SK-N-MC (cell line): Measurements from ENCODE around the gene ASCC1.

Source experiments
- DNase-seq: peaks from one replicate; pipeline ENCODE4 v3.0.0-alpha.2; 2011; ENCODE audit warnings: low read depth, low spot score
- H3K27ac ChIP-seq: fragments of 200-600 bp; sonication (generic); 2 replicates; pipeline ENCODE4 v1.5.1; 2016; ENCODE audit warnings: mixed run types
- H3K36me3 ChIP-seq: fragments of 200-600 bp; sonication (generic); 2 replicates; pipeline ENCODE4 v1.6.1; 2017; ENCODE audit warnings: antibody characterized with exemption, low read length, mixed read lengths; ENCODE audit not compliant: insufficient read depth
- H3K4me3 ChIP-seq: fragments of 200-600 bp; sonication (generic); 2 replicates; pipeline ENCODE4 v1.5.1; 2016
- H3K9ac ChIP-seq: fragments of 200-600 bp; sonication (generic); 2 replicates; pipeline ENCODE4 v1.8.0; 2017; ENCODE audit warnings: mixed run types, mixed read lengths; ENCODE audit not compliant: insufficient read length
- H3K9me3 ChIP-seq: fragments of 200-600 bp; sonication (generic); 2 replicates; pipeline ENCODE4 v1.6.1; 2017; ENCODE audit warnings: low read depth, mild to moderate bottlenecking, antibody characterized with exemption, low read length, moderate library complexity, mixed read lengths
- EZH2 ChIP-seq: fragments of 200-600 bp; sonication (generic); IDR thresholded peaks from one replicate; pipeline ENCODE4 v1.6.1; 2017; ENCODE audit warnings: antibody characterized with exemption
- FOXP2 ChIP-seq: optimal IDR thresholded peaks from 2 replicates; pipeline ENCODE3; 2011; ENCODE audit warnings: mild to moderate bottlenecking, moderate library complexity; ENCODE audit not compliant: insufficient read depth; ENCODE audit errors: extremely low read length, control extremely low read depth
- POLR2AphosphoS5 ChIP-seq: IDR thresholded peaks from 2 replicates; pipeline ENCODE4 v1.6.1; 2012; ENCODE audit warnings: mild to moderate bottlenecking, low read depth, low read length, borderline replicate concordance

ASCC1 gene

DNA sequence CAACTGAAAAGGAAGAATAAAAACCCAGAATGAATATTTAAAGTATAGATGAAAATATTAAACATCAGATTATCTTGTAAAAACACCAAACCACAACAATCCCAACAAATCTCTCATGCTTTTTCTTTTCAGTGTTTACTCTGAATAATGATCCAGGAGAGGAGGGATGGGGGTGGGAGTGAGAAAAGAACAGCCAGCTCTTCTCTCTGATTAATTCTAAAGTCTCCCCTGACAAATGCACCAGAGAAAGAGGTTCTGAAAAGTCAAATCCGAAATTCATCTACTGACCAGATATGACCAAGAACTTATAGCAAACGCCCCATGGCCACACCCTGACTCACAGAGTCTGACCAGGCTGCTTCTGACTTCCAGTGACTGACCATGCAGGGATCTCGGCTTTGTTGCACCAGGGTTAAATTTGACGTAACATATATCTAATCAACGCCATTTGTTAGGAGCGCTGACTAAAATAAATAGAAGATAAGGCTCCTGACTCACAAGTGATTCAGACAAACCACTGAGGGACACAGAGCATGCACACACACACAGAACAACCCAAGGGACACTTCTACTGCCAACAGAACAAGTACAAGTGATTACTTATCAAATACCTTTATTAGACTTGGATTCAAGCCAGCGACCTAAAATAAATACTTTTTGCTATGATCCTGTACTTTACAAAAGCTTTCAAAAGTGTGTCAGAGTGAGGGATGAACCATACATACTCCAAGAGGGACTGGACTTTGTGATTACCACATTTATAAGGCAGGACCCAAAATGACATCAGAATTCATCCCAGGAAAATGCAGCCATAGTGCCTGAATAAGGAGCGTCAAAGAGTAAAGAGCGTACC is 118.4 kb downstream of the ASCC1 start:
- no peak overlapping the region for H3K27ac ChIP-seq
- no peak overlapping the region for H3K4me3 ChIP-seq
- H3K36me3 ChIP-seq: no peaks in the 10 kb centered on the region
- TF ChIP-seq EZH2 (no peak), POLR2AphosphoS5 (no peak), FOXP2 (no peak)
- no peak overlapping the region for H3K9ac ChIP-seq
- H3K9me3 ChIP-seq: no peaks in the 10 kb centered on the region
- no peak for DNase-seq

DNA sequence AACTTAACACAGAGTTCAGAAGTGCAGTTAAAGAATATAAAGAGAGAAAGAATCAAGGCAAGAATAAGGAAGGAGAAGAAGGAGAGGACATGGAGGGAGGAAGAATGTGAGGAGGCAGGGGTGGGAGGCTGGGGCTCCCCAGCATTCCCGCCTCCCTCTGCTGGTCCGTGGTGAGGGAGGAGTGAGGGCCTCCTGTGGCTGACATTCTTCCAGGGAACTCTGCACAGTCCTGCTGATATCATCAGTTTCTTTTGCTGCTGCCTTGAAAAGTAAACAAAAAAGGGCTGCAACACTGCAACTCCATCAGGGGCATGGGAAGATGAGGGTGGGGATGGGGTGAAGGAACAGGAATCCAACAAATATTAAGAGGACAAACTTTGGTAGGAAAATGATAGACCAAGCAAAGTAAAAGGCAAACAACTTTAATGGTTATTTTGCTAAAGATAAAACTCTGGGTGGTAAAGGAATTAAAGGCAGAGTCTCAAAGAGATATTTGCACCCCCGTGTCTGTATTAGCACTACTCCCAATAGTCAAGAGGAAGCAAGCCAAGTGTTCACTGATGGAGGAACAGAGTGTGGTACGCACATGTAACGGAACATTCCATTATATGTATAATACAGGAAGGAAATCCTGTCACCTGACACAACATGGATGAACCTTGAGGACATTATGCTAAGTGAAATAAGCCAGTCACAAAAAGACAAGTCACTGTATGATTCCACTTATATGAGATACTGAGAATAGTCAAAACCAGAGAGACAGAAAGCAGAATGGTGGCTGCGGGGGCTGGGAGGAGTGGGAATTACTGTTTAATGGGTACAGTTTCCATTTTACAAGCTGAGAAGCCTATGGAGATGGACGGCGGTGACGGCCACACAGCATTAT is 119.7 kb downstream of the ASCC1 start:
- peak overlapping the region; percentile 87 for H3K27ac ChIP-seq
- TF ChIP-seq POLR2AphosphoS5 (no peak), EZH2 (no peak), FOXP2 (peak; percentile 69)
- DNase-seq: no peak
- H3K36me3 ChIP-seq: no peaks in the 10 kb centered on the region
- H3K9me3 ChIP-seq: no peaks in the 10 kb centered on the region
- peak overlapping the region; percentile 18; the same call in 1 of the 2 replicates for H3K4me3 ChIP-seq
- peak overlapping the region; percentile 32 for H3K9ac ChIP-seq

DNA sequence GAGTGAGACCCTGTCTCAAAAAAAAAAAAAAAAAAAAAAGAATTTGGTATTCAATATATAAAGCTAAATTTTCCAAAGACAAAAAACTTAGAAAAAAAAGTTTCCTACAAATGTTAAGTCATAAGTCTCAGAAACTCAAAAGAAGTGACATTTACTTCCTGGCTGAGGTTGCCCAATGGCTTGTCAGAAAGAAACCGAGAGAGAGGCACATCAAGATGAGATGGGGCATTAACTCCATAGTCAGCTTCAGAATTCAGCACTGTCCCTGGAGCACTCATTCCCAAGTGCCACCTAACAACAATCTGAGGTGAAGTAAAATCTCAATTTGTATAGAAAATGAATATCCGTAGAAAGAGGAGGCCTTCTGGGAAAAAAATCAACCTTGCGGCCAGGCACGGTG is 120.9 kb downstream of the ASCC1 start:
- TF ChIP-seq FOXP2 (no peak), POLR2AphosphoS5 (no peak)
- H3K36me3 ChIP-seq: no peaks in the 10 kb centered on the region
- no peak for DNase-seq
- H3K9ac ChIP-seq: no peak overlapping the region
- H3K9me3 ChIP-seq: no peaks in the 10 kb centered on the region
- H3K4me3 ChIP-seq: no peak overlapping the region
- no peak overlapping the region for H3K27ac ChIP-seq

DNA sequence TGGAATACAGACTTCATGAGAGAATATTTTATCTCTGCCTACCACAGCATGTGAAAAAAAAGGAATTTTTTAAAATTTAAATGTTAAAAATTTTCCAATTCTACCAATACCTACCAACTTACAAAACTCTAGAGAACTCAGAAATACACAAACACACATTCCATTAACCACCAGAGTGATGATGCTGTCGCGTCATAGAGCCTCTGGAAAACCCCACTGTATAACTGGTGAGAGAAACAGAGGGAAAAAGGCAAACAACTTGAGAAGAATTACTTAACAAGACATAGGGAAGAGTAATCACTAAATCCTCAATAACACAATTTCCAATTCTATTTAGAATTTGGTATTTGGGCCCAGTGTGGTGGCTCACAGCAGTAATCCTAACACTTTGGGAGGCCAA is 121.5 kb downstream of the ASCC1 start:
- no peaks in the 10 kb centered on the region for H3K36me3 ChIP-seq
- H3K9ac ChIP-seq: no peak overlapping the region
- H3K4me3 ChIP-seq: no peak overlapping the region
- TF ChIP-seq FOXP2 (no peak), EZH2 (no peak), POLR2AphosphoS5 (no peak)
- no peak overlapping the region for H3K27ac ChIP-seq
- no peak for DNase-seq
- no peaks in the 10 kb centered on the region for H3K9me3 ChIP-seq

DNA sequence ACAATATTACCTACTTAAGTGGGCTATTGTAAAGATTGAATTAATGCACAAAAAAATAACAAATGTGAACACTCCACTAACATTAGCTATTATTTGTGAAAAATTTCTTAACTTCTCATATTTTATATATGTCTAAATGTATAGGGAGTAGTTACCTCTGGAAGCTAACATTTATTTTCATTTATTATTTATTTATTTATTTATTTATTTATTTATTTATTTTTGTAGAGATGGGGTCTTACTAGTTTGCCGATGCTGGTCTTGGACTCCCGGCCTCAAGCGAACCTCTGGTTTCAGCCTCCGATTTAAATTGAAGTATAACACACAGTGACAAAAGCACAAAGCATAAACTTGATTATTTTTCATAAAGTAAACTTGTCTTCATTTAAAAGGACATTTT is 122.6 kb downstream of the ASCC1 start:
- Histone ChIP-seq H3K4me3 (no peak overlapping the region), H3K9ac (no peak overlapping the region), H3K9me3 (no peaks in the 10 kb centered on the region), H3K27ac (no peak overlapping the region), H3K36me3 (no peaks in the 10 kb centered on the region)
- TF ChIP-seq EZH2: no peak
- no peak for DNase-seq

DNA sequence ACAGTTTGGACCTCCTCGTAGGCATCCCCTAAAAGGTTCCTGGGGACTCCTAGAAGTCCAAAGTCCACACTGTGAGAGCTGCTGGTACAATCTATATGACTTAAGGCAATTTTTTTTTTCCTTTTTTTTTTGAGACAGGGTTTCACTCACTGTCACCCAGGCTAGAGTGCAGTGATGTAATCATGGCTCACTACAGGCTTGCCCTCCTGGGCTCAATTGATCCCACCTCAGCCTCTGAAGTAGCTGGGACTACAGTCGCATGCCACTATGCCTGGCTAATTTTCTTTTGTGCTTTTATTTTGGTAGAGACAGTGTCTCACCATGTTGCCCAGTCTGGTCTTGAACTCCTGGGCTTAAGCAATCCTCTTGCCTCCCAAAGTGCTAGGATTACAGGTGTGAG is 123.1 kb downstream of the ASCC1 start:
- H3K27ac ChIP-seq: no peak overlapping the region
- no peaks in the 10 kb centered on the region for H3K36me3 ChIP-seq
- no peak for DNase-seq
- no peak overlapping the region for H3K9ac ChIP-seq
- TF ChIP-seq POLR2AphosphoS5: no peak
- TF ChIP-seq FOXP2: no peak
- TF ChIP-seq EZH2: no peak
- H3K4me3 ChIP-seq: no peak overlapping the region
- H3K9me3 ChIP-seq: no peaks in the 10 kb centered on the region

GRCh38 chr10:72092171-72092924 is 123.7 kb downstream of the ASCC1 start:
- Histone ChIP-seq H3K4me3 (no peak overlapping the region), H3K27ac (no peak overlapping the region), H3K9ac (no peak overlapping the region), H3K9me3 (no peaks in the 10 kb centered on the region), H3K36me3 (no peaks in the 10 kb centered on the region)
- no peak for TF ChIP-seq FOXP2
- no peak for TF ChIP-seq POLR2AphosphoS5
- TF ChIP-seq EZH2: no peak
- no peak for DNase-seq

GRCh38 chr10:72090326-72090725 is 125.8 kb downstream of the ASCC1 start:
- H3K27ac ChIP-seq: no peak overlapping the region
- no peak for DNase-seq
- no peak overlapping the region for H3K4me3 ChIP-seq
- no peaks in the 10 kb centered on the region for H3K9me3 ChIP-seq
- H3K36me3 ChIP-seq: no peaks in the 10 kb centered on the region
- H3K9ac ChIP-seq: no peak overlapping the region
- TF ChIP-seq EZH2 (no peak), FOXP2 (no peak), POLR2AphosphoS5 (no peak)
